H9 (cell line): ENCODE data around the gene RHBDL1. TPM values are rescaled to one million over a fixed set of nuclear protein-coding genes. Genes with fewer than 3 reads are reported as not detected.
A peak's percentile ranks its signal among the peaks of the same experiment; 100 is the strongest.

Experiments used
- DNase-seq: peaks from one replicate; pipeline ENCODE4 v3.0.0-alpha.2; 2017
- H2AFZ ChIP-seq: one replicate; pipeline ENCODE4 v1.6.1; 2013; ENCODE audit warnings: mild to moderate bottlenecking, low read length, control low read depth, moderate library complexity
- H2AK5ac ChIP-seq: 2 replicates; pipeline ENCODE4 v1.6.1; 2013; ENCODE audit warnings: low read length, control low read depth, mixed read lengths; ENCODE audit not compliant: insufficient read length
- H2BK120ac ChIP-seq: one replicate; pipeline ENCODE4 v1.6.1; 2013; ENCODE audit warnings: low read depth, mild to moderate bottlenecking, low read length, control low read depth, inconsistent platforms; ENCODE audit not compliant: poor library complexity, severe bottlenecking
- H2BK12ac ChIP-seq: 2 replicates; pipeline ENCODE4 v1.6.1; 2013; ENCODE audit warnings: low read length, control low read depth, mixed read lengths, low read depth; ENCODE audit not compliant: insufficient read length
- H2BK15ac ChIP-seq: 2 replicates; pipeline ENCODE4 v1.6.1; 2013; ENCODE audit warnings: low read depth, low read length, control low read depth
- H2BK20ac ChIP-seq: one replicate; pipeline ENCODE4 v1.6.1; 2013; ENCODE audit warnings: low read depth, mild to moderate bottlenecking, low read length, control low read depth, inconsistent platforms; ENCODE audit not compliant: poor library complexity, severe bottlenecking
- H2BK5ac ChIP-seq: 2 replicates; pipeline ENCODE4 v1.6.1; 2013; ENCODE audit warnings: low read length, control low read depth, mixed read lengths; ENCODE audit not compliant: insufficient read length
- H3K14ac ChIP-seq: 2 replicates; pipeline ENCODE4 v1.6.1; 2013; ENCODE audit warnings: low read length, control low read depth; ENCODE audit not compliant: insufficient read depth
- H3K18ac ChIP-seq: 2 replicates; pipeline ENCODE4 v1.6.1; 2013; ENCODE audit warnings: low read depth, mild to moderate bottlenecking, mixed read lengths, low read length, control low read depth; ENCODE audit not compliant: insufficient read length
- H3K23ac ChIP-seq: 2 replicates; pipeline ENCODE4 v1.6.1; 2013; ENCODE audit warnings: low read length, control low read depth, mixed read lengths, low read depth; ENCODE audit not compliant: insufficient read length
- H3K23me2 ChIP-seq: 2 replicates; pipeline ENCODE4 v1.6.1; 2013; ENCODE audit warnings: low read depth, mild to moderate bottlenecking, mixed read lengths, low read length, control low read depth; ENCODE audit not compliant: insufficient read length, poor library complexity, severe bottlenecking
- H3K27ac ChIP-seq: 2 replicates; pipeline ENCODE4 v1.5.1; 2013; ENCODE audit warnings: low read length, control low read depth, mixed read lengths, low read depth; ENCODE audit not compliant: insufficient read length
- H3K27me3 ChIP-seq: 2 replicates; pipeline ENCODE4 v1.6.1; 2013; ENCODE audit warnings: low read length, control low read depth, inconsistent platforms; ENCODE audit not compliant: insufficient read depth
- H3K4ac ChIP-seq: 2 replicates; pipeline ENCODE4 v1.6.1; 2013; ENCODE audit warnings: low read depth, mild to moderate bottlenecking, control low read depth, inconsistent platforms, low read length, moderate library complexity
- H3K4me1 ChIP-seq: 2 replicates; pipeline ENCODE4 v1.6.1; 2013; ENCODE audit warnings: low read length, control low read depth, inconsistent platforms; ENCODE audit not compliant: insufficient read depth
- H3K4me2 ChIP-seq: 2 replicates; pipeline ENCODE4 v1.6.1; 2013; ENCODE audit warnings: low read length, control low read depth, mixed read lengths; ENCODE audit not compliant: insufficient read length, insufficient read depth
- H3K56ac ChIP-seq: 2 replicates; pipeline ENCODE4 v1.6.1; 2013; ENCODE audit warnings: low read depth, mild to moderate bottlenecking, mixed read lengths, low read length, control low read depth; ENCODE audit not compliant: insufficient read length
- H3K79me1 ChIP-seq: 2 replicates; pipeline ENCODE4 v1.6.1; 2013; ENCODE audit warnings: low read depth, mild to moderate bottlenecking, moderate library complexity, low read length, control low read depth, inconsistent platforms; ENCODE audit not compliant: insufficient read depth, poor library complexity, severe bottlenecking
- H3K79me2 ChIP-seq: 2 replicates; pipeline ENCODE4 v1.6.1; 2013; ENCODE audit warnings: low read length, control low read depth, inconsistent platforms; ENCODE audit not compliant: insufficient read depth
- H3K9ac ChIP-seq: 2 replicates; pipeline ENCODE4 v1.6.1; 2013; ENCODE audit warnings: low read length, control low read depth, mixed read lengths; ENCODE audit not compliant: insufficient read length; ENCODE audit errors: extremely low read depth
- H3K9me3 ChIP-seq: one replicate; pipeline ENCODE4 v1.6.1; 2013; ENCODE audit warnings: low read depth, low read length, inconsistent platforms; ENCODE audit not compliant: control insufficient read depth
- H3T11ph ChIP-seq: one replicate; pipeline ENCODE4 v1.6.1; 2013; ENCODE audit warnings: mild to moderate bottlenecking, low read length, control low read depth, inconsistent platforms
- H4K20me1 ChIP-seq: one replicate; pipeline ENCODE4 v1.6.1; 2013; ENCODE audit not compliant: control insufficient read depth, insufficient read length, insufficient read depth
- H4K5ac ChIP-seq: 2 replicates; pipeline ENCODE4 v1.6.1; 2013; ENCODE audit warnings: low read depth, mild to moderate bottlenecking, mixed read lengths, low read length, control low read depth; ENCODE audit not compliant: insufficient read length
- H4K8ac ChIP-seq: replicated peaks from 2 replicates; pipeline ENCODE4 v1.6.1; 2013; ENCODE audit warnings: low read length, control low read depth, mixed read lengths, low read depth; ENCODE audit not compliant: insufficient read length
- H4K91ac ChIP-seq: 2 replicates; pipeline ENCODE4 v1.6.1; 2013; ENCODE audit warnings: low read depth, mild to moderate bottlenecking, moderate library complexity, mixed read lengths, low read length, control low read depth; ENCODE audit not compliant: insufficient read length
- H3K27ac Mint-ChIP-seq, 3 experiments: 2 replicates in 2 of 3; 3 replicates in 1 of 3; pipeline ENCODE4 v1.8.0; 2020 to 2021; ENCODE audit warnings: mixed read lengths in 3 of 3, mild to moderate bottlenecking in 1 of 3, moderate library complexity in 1 of 3
- H3K27me3 Mint-ChIP-seq: 2 replicates; pipeline ENCODE4 v1.8.0; 2021; ENCODE audit warnings: low read depth, mild to moderate bottlenecking, moderate library complexity, mixed read lengths
- H3K36me3 Mint-ChIP-seq, 3 experiments: 2 replicates in 2 of 3; 3 replicates in 1 of 3; pipeline ENCODE4 v1.8.0; 2020 to 2021; ENCODE audit warnings: low read depth in 3 of 3, mixed read lengths in 3 of 3; ENCODE audit not compliant: insufficient read depth in 1 of 3
- H3K4me1 Mint-ChIP-seq, 2 experiments: 2 replicates each; pipeline ENCODE4 v1.8.0; 2020; ENCODE audit warnings: mixed read lengths in 2 of 2
- H3K4me3 Mint-ChIP-seq, 2 experiments: 2 replicates in 1 of 2; 3 replicates in 1 of 2; pipeline ENCODE4 v1.8.0; 2020 to 2021; ENCODE audit warnings: mild to moderate bottlenecking in 2 of 2, mixed read lengths in 2 of 2, moderate library complexity in 1 of 2
- H3K9me3 Mint-ChIP-seq, 2 experiments: 2 replicates in 1 of 2; 3 replicates in 1 of 2; pipeline ENCODE4 v1.8.0; 2020; ENCODE audit warnings: mild to moderate bottlenecking in 2 of 2, mixed read lengths in 2 of 2, moderate library complexity in 1 of 2
- WGBS: extraction: QIAGEN DNeasy Blood & Tissue Kit; methylation state at CpG from one replicate; pipeline ENCODE4 v1.1.7; 2013; ENCODE audit warnings: missing lambda C conversion rate, low lambda C conversion rate, mixed read lengths; ENCODE audit not compliant: insufficient read length; ENCODE audit errors: extremely low coverage; 5-methylcytosine and 5-hydroxymethylcytosine counted together
- long read RNA-seq: library from polyadenylated mRNA; unstranded; transcript quantifications from one replicate; pipeline ENCODE4 v2.0.0, GENCODE V29; 2020
- total RNA-seq: library from RNA; stranded (reverse); gene quantifications from 2 replicates; pipeline ENCODE4 v1.2.1, GENCODE V29; 2021
- TF ChIP-seq, protein P1 (sequence below): fragments of 200-600 bp; sonication (generic); conservative IDR thresholded peaks from 3 replicates; pipeline ENCODE4 v1.8.0; 2021; ENCODE audit warnings: antibody characterized with exemption, mild to moderate bottlenecking

RHBDL1 gene
- total RNA-seq: 7.6 and 8.8 TPM in 2 replicates
- long read RNA-seq, transcript RHBDL1-202 (8 exons, 1,463 nt): major isoform, 9 of 16 reads
- long read RNA-seq, partial matches to known transcripts: 2 of 16 reads
- long read RNA-seq, other reads (novel, unspliced or antisense): 5 of 16 reads

DNA sequence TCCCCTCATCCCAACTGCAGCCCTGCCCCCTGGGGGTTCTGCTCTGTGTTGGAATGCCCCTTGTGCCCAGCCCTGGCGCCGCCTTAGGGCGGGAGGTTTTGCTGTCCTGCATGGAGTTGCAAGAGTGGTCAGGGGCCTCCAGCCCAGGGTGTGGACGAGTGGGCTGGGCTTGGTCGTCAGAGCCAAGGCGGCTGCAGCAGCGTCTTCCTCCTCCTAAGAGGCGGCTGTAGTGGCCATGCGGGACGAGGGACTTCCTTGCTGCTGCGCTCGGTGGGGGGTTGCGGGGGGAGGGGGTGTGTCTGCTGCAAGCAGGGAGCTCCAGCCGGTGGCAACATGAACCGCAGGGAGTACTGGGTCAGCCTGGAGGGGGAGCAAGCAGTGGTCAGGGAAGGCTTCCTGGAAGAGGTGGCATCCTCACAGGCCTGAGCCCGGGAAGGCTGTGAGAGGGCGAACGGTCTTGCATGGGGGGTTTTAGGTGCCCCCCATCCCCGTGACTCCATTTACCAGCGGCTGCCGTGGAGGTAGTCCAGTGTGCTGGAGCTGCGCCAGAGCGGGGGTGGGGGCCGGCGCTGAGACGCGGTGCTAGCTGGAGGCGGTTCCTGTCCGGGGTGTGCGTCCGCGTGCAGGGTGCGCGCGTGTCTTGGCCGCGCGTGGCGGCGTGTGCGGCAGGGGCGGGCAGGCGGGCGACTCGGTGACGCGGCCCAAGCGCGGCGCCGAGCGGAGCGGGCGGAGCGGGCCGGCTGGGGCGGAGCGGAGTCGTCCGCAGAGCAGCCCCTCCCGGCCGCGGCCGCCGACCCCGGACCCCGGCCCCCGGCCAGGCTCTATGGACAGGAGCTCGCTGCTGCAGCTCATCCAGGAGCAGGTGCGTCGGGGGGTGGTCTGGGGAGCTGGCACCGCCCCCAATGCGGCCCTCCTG is at the start of gene RHBDL1:
Gene RHBDL1 (plus strand): TSS at position 704 of the 916 bp plus-strand sequence. CDS start 120 bp downstream, at position 824.
- Histone ChIP-seq H3K18ac (no peak within 1 kb of the TSS), H2BK15ac (no peak within 1 kb of the TSS), H3K23me2 (peaks cover 9% of the 10 kb centered on the region), H3K27ac (no peak within 1 kb of the TSS), H3K79me1 (no peaks in the 10 kb centered on the region), H3K9me3 (no peaks in the 10 kb centered on the region), H3K9ac (no peak within 1 kb of the TSS), H2AK5ac (no peak within 1 kb of the TSS), H3K23ac (no peak within 1 kb of the TSS), H2AFZ (no peak within 1 kb of the TSS), H3K56ac (no peak within 1 kb of the TSS), H2BK20ac (no peak within 1 kb of the TSS), H2BK120ac (no peak within 1 kb of the TSS), H3K4ac (no peak within 1 kb of the TSS), H4K20me1 (no peaks in the 10 kb centered on the region), H4K8ac (no peak within 1 kb of the TSS), H3K79me2 (no peaks in the 10 kb centered on the region), H2BK12ac (no peak within 1 kb of the TSS), H3K4me1 (no peaks in the 10 kb centered on the region), H3K14ac (0 out of 2 replicates have a peak within 1 kb of the TSS, but pooled peaks have one; percentile 6), H3K4me2 (peak within 1 kb of the TSS; percentile 53), H4K5ac (no peak within 1 kb of the TSS), H2BK5ac (no peak within 1 kb of the TSS), H3T11ph (no peak within 1 kb of the TSS), H3K27me3 (no peaks in the 10 kb centered on the region), H4K91ac (no peak within 1 kb of the TSS)
- Mint-ChIP-seq H3K9me3 (no peaks in the 10 kb centered on the region), H3K4me1 (peaks cover 14 to 22% of the 10 kb centered on the region in 2 experiments), H3K36me3 (peaks cover 8 to 18% (median 17%) of the 10 kb centered on the region in 3 experiments; a peak in 6 of 7 replicates), H3K27ac (peak within 1 kb of the TSS in 2 of 3 experiments; percentile 11 to 57; a peak in 2 of 7 replicates), H3K4me3 (peak within 1 kb of the TSS; percentile 69 to 79), H3K27me3 (peaks cover 3% of the 10 kb centered on the region; the same call in 1 of the 2 replicates)
- WGBS: no CpG with 5 or more reads among the region's 73 CpGs
- TF ChIP-seq, protein P1, sequence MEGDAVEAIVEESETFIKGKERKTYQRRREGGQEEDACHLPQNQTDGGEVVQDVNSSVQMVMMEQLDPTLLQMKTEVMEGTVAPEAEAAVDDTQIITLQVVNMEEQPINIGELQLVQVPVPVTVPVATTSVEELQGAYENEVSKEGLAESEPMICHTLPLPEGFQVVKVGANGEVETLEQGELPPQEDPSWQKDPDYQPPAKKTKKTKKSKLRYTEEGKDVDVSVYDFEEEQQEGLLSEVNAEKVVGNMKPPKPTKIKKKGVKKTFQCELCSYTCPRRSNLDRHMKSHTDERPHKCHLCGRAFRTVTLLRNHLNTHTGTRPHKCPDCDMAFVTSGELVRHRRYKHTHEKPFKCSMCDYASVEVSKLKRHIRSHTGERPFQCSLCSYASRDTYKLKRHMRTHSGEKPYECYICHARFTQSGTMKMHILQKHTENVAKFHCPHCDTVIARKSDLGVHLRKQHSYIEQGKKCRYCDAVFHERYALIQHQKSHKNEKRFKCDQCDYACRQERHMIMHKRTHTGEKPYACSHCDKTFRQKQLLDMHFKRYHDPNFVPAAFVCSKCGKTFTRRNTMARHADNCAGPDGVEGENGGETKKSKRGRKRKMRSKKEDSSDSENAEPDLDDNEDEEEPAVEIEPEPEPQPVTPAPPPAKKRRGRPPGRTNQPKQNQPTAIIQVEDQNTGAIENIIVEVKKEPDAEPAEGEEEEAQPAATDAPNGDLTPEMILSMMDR: no peak
- DNase-seq: peak; percentile 83
